HS-27A (cell line): ENCODE measurements around the gene ASCL5.
A peak's percentile ranks its signal among the peaks of the same experiment; 100 is the strongest.

ENCODE experiments used
- DNase-seq: peaks from one replicate; pipeline ENCODE4 v3.0.0-alpha.2; 2012; ENCODE audit warnings: low read depth, missing footprints

Gene ASCL5

DNA sequence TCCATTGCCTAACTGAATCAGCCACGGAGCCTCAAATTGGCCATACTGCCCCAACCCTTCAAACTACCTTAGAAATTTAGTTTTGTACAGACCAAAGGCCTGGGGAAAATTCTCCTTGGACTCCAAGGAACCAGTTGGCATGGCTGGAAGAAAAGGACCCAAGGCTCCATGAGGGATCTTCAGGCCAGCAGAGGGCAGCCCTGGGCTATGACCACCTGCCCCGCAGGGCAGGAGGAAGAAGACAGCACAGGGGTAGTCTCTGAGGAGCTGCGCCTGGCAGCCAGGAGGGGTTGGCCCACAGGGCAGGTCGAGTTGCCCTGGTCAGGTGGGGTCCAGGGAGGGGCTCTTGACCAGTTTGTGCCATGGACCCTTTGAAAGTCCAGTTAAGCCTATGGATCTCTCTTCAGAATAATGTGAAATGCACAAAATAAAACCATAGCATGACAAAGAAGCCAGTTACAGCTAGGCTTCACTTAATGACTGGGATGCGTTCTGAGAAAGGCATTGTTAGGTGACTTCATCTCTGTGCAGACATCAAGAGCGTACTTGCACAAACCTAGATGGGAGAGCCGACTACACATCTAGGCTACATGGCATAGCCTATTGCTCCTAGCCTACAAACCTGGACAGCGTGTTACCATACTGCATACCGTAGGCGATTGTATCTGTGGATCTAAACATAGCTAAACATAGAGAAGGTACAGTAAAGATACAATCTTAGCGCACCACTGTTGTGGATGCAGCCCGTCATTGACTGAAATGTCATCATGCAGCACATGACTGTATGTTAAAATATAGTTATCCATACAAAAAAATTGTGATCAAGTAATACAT lies 40.9 kb downstream of the ASCL5 start:
- DNase-seq = peak; percentile 14

DNA sequence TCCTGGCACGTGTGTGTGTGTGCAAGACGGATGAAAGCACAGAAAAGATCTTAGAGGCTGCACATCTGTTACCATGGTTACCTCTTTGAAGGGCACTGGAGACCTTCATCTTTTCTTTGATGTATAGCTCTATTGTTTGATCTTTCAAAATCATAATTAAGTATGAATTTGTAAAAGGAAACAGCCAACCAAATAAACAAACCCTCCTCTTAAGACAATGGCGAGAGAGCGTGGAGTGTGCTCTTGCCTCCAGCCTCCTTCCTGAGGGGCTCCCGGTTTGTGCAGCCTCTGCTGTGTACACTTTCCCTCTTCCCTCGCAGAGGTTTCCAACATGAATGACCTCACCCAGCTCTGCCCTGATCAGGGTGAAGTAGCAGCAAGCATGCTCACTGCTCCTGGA lies 42.7 kb downstream of the ASCL5 start:
- no peak for DNase-seq

DNA sequence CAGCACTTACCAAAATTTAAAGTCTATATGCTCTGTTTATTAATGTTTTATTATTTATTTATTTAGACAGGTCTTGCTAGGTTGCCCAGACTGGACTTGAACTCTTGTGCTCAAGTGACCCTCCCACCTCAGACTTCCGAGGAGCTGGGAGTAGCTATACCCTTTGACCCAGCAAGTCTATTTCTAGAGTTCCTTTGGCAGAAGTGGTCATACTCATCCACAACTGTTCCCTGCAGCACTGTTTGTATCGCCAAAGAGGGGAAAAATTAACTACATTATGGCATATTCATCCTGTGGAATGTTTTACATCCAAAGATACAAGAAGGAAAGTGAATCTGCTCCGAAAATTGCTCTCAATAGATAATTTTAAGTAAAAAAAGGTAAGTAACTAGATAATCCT lies 43.2 kb downstream of the ASCL5 start:
- DNase-seq = no peak

DNA sequence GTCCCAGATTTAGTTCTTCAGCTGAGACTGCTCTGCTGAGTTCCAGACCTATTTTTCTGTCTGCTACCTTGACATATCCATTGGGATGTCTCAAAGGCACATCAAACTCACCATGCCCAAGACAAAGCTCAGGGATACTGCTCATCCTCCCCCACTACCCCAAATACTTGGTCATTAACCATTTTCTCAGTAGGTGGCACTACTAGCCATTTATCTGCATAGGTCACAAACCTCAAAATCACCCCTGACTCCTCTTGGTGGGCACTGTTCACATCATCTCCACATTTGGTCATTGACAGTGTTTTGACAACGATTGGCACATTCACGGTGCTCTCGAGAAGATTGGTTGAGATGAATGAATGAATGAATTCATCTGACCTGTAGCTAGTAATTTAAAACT lies 46.8 kb downstream of the ASCL5 start:
- no peak for DNase-seq

DNA sequence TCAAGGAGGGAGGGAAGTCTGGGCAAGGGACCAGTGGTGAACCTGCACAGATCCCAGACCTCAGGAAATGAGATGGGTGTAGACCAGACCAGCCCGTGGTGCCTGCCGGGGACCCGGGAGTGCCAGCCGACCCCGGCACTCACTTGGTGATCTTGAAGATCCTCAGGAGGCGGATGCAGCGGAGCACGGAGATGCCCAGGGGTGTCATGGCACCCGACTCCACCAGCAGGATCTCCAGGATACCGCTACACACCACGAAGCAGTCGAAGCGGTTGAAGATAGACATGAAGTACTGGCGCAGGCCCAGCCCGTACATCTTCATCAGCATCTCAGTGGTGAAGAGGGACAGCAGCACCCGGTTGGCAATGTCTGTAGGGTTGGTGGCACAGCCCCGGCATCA lies 49.2 kb downstream of the ASCL5 start:
- DNase-seq = no peak

DNA sequence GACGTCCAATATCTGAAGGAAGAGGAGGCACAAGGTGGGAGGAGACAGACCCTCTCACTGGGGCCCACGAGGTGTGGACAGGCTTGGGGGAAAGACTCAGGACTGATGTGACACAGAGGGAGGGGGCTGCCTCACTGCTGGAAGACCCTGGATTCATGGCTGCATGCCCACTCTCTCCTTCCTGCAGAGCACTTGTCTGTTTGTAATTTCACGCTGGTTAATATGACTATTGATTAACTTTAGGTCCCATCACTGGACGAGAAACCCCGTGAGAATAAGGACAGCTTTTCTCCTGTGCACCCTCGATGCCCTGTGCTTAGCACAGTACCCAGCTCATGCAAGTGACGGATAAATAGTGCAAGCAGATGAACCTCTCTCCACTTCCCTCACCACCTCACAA lies 49.9 kb downstream of the ASCL5 start:
- DNase-seq = no peak

DNA sequence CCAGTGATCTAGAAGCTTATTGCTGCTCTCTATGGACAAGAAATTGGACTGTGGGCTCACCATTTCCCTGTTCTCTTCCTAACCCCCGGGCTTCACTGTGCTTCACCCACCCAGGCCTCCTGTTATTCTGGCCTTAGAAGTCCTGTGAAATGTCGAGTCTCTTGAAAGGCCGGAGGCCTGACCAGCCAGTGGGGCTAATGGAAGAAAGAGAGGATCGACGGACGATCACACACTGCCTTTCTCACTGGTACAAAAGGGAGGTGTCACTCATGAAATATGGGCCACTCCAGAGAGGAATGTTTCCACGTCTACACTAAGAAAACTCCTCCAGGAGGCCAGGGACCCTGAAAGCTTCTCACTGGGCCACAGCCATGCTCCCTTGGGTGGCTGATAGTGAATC lies 50.9 kb downstream of the ASCL5 start:
- no peak for DNase-seq

DNA sequence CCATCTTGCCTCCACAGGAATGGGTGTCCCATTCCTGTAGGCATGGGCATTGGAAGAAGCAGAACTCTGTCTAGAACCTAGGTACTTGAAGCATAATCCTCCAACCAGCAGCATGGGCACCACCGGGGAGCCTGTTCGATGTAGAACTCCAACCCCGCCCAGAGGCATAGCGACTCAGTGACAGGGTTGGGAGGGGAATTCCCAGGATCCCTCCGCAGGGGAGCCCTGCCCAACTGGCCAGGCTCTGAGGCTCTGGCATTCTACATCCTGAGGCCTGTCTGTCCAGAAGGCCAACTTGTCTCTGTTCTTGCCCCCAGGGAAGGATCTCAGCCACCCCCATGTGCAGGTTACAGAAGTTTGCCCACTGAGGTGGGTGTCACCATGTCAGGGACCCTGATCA lies 53.0 kb downstream of the ASCL5 start:
- no peak for DNase-seq

DNA sequence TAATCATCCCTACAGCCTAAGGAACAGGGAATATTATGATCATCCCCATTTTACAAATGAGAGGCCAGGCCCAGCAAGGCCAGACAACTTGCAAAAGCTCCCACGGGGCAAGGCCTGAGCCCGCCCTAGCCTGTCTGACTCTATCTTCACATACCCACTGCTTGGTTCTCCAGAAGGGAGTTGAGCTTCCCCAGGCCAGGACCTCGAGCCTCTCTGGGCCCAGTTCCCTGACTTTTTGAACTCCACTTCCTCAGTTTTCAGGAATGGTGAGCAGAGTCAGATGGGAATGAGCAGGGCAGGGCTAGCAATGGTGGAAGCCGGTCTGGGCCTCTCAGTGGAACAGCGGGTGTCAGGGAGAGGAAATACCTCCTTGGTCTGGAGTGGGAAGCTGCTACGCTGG lies 54.1 kb downstream of the ASCL5 start:
- DNase-seq = no peak

DNA sequence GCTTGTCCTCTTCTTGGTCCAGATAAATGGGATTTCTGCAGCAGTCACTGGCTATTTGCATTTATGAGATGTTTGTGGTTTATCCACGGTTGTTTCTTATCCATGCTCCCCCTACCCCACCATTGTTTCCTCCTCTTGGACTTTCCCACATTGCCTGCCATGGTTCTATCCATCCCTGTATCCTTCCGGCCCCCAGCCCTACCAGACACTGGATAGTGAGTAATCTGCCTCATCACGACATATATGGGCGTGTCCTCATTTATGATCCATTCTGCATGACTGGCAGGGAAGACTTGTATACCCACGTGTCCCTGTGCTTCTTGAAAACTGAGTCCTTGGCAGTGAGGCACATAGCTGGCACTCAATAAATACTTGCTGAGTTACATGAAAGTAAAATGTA lies 54.8 kb downstream of the ASCL5 start:
- no peak for DNase-seq

DNA sequence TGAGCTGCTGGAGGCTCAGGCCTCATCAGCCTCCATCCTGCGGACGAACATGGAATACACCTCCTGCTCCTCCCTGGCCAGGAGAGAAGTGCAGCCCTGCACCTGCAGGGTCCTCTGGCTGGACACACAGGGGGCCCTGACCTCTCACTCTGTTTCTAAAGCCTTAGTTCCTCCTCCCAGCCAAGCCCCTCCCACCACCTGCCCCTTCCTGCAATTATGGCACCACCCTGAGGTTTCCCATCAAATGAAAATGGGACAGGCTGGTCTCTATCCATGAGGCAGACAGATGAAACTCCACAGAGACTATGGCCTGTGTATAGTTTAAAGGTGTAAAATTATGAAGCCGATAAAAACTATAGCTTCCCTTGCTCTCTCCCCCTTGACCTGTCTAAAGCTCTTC lies 57.3 kb downstream of the ASCL5 start:
- no peak for DNase-seq

DNA sequence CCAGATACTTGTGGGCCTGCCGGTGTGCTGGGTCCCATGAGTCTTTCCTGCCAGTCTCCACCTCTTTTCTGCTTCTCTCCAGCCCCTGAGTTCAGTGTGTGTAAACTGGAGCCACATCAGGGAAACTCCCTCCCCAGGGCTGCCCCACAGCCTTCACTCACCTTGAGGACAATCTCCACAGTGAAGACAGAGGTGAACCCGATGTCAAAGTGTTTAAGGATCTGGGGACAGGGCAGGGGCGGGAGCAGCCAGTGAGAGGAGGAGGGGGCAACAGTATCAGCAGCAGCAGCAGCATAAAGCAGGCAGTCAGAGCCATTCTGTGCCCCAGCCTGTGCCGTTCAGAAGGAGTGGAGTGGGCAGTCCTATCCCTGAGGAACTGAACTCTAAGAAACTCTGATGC lies 58.0 kb downstream of the ASCL5 start:
- no peak for DNase-seq

DNA sequence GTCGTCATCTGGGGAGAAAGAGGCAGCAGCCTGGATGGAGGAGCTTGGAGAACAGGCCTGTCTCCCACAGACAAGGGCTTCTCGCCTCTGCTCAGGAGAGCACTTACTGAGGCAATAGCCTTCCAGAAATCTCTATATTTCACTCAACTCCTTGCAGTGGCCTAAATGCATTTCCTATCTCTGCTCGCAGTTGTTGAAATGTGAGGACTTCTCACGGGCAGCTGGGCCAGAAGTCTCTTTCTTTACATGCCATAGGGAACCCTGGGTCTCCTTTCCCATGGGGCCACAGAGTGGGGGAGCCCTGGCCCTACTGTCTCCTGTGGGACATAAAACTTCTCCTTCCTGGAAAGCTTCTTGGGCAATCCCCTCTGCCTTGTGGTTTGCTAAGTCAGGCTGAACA lies 60.0 kb downstream of the ASCL5 start:
- DNase-seq = no peak

DNA sequence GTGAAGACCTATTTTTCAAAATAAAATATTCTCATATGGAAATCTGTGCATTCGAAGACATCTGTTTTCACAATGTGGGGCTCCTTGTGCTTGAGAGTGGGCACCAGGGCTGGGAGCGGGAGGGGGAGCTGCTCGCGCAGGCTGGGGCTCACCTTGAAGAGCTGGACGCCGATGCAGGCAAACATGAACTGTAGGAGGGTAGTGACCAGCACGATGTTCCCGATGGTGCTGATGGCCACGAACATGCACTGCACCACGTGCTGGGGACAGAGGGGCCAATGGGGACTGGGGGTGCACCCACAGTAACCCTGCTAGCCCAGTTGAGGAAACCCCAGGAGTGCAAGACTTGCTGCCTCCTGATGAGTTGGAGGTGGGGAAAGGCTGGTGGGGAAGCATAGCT lies 61.3 kb downstream of the ASCL5 start:
- no peak for DNase-seq

DNA sequence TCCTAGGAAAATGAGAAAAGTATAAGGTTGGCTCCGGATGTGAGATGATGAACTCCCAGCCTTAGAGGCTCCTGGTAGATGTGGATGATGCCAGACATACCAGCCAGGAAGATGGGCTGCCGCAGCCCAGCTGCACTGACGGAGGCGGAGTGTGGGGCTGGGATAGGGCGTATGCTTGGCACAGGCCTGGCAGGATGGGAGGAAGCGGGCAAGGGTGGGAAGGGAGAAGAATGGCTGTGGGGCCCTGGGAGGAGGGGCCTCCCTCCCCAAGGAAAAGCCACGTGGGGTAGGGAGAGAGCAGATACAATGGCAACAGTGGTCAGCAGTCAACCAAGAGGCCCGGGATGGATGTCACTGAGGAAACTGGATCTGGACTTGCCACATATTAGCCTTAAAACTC lies 62.2 kb downstream of the ASCL5 start:
- no peak for DNase-seq
